GM12878 (cell line): ENCODE data around the gene DPP6. TPM values are rescaled to one million over a fixed set of nuclear protein-coding genes. Genes with fewer than 3 reads are reported as not detected.

Experiments
- ATAC-seq: fragments of 200-7000 bp; cut with Tn5 transposase; 3 replicates; pipeline ENCODE4 v1.9.1; 2020; ENCODE audit warnings: mild to moderate bottlenecking, moderate library complexity
- BruUV-seq: library from RNA; stranded (reverse); fragments of 400-500 nt; replicated peaks from 2 replicates; lab custom pipeline; 2021; lab: Mats Ljungman, UMichigan
- CTCF ChIA-PET: fragments of 300-600 bp; sonication (Branson Sonifier 250); formaldehyde crosslinking; extraction: SDS; loops from one replicate; lab custom pipeline; 2021; ENCODE audit warnings: inconsistent platforms; lab: Yijun Ruan, JAX
- POLR2A ChIA-PET: fragments of 350-600 bp; formaldehyde crosslinking; extraction: SDS; loops from one replicate; lab custom pipeline; 2021; ENCODE audit warnings: inconsistent platforms; lab: Charles Lee
- RAD21 ChIA-PET: fragments of 300-600 bp; sonication (Branson Sonifier 250); formaldehyde crosslinking; loops from one replicate; lab custom pipeline; 2023; ENCODE audit warnings: antibody characterized with exemption; ENCODE audit not compliant: unreplicated experiment; lab: Charles Lee
- SMC1A ChIA-PET: fragments of 300-600 bp; sonication (Branson Sonifier 250); formaldehyde crosslinking; loops from one replicate; lab custom pipeline; 2023; ENCODE audit not compliant: unreplicated experiment, uncharacterized antibody; lab: Charles Lee
- DNase-seq: peaks from one replicate; pipeline ENCODE4 v3.0.0-alpha.2; 2011; ENCODE audit warnings: low read depth, low spot score
- FAIRE-seq: peaks from 3 replicates; lab custom pipeline; 2011; peaks lifted over from hg19 to GRCh38; lab: Jason Lieb, UNC
- H2AFZ ChIP-seq: 2 replicates; pipeline ENCODE4 v1.6.0; 2011; ENCODE audit warnings: low read depth, low read length, control low read depth; ENCODE audit not compliant: control insufficient read depth
- H3K27ac ChIP-seq: 2 replicates; pipeline ENCODE4 v1.5.1; 2011; ENCODE audit warnings: control low read depth; ENCODE audit not compliant: control insufficient read depth, insufficient read depth
- H3K27me3 ChIP-seq, 2 experiments: replicated peaks in 1 of 2; 2 replicates each; pipeline versions ENCODE4 v1.6.0 to v1.6.1; 2011; ENCODE audit warnings: low read length in 1 of 2; ENCODE audit not compliant: control insufficient read depth in 2 of 2, insufficient read depth in 2 of 2
- H3K36me3 ChIP-seq, 2 experiments: 2 replicates each; pipeline ENCODE4 v1.5.1; 2011; ENCODE audit warnings: low read length in 1 of 2; ENCODE audit not compliant: control insufficient read depth in 2 of 2, insufficient read depth in 2 of 2
- H3K4me1 ChIP-seq: 2 replicates; pipeline ENCODE4 v1.6.1; 2011; ENCODE audit warnings: mild to moderate bottlenecking, low read length, moderate library complexity, mixed read lengths; ENCODE audit not compliant: control insufficient read depth, insufficient read depth
- H3K4me2 ChIP-seq: 2 replicates; pipeline ENCODE4 v1.6.0; 2011; ENCODE audit warnings: control low read depth; ENCODE audit not compliant: control insufficient read depth, insufficient read depth
- H3K4me3 ChIP-seq: fragments of 200-600 bp; sonication (generic); 2 replicates; pipeline ENCODE4 v1.5.1; 2016
- H3K79me2 ChIP-seq: 2 replicates; pipeline ENCODE4 v1.6.0; 2011; ENCODE audit warnings: low read length; ENCODE audit not compliant: control insufficient read depth, insufficient read depth
- H3K9ac ChIP-seq: 2 replicates; pipeline ENCODE4 v1.8.0; 2011; ENCODE audit warnings: low read length, control low read depth, mixed read lengths; ENCODE audit not compliant: control insufficient read depth, insufficient read depth
- H3K9me3 ChIP-seq: replicated peaks from 3 replicates; pipeline ENCODE4 v1.5.1; 2011; ENCODE audit warnings: mild to moderate bottlenecking, low read length; ENCODE audit not compliant: control insufficient read depth, insufficient read depth
- H4K20me1 ChIP-seq: 2 replicates; pipeline ENCODE4 v1.6.0; 2011; ENCODE audit not compliant: control insufficient read depth, insufficient read depth
- ETV6 ChIP-seq, 2 experiments: fragments of 450-650 bp in 1 of 2; IDR thresholded peaks in 1 of 2; conservative IDR thresholded peaks in 1 of 2; 2 replicates each; pipeline ENCODE4 v1.6.1; 2014; ENCODE audit warnings: antibody characterized with exemption in 1 of 2, borderline replicate concordance in 1 of 2, low read depth in 1 of 2, mild to moderate bottlenecking in 1 of 2, moderate library complexity in 1 of 2
- SUZ12 ChIP-seq: fragments of 200-600 bp; sonication (generic); IDR thresholded peaks from one replicate; pipeline ENCODE4 v1.6.1; 2018; ENCODE audit warnings: antibody characterized with exemption, mild to moderate bottlenecking; ENCODE audit not compliant: unreplicated experiment
- ZNF384 ChIP-seq: IDR thresholded peaks from 2 replicates; pipeline ENCODE4 v1.6.1; 2012; ENCODE audit warnings: low read depth, mild to moderate bottlenecking, low read length, improper control_type of control experiment, borderline replicate concordance
- WGBS: methylation state at CpG from one replicate; pipeline ENCODE4 v1.1.6; 2016; ENCODE audit warnings: low lambda C conversion rate; ENCODE audit not compliant: insufficient replicate concordance, insufficient coverage; ENCODE audit errors: missing lambda C conversion rate; 5-methylcytosine and 5-hydroxymethylcytosine counted together
- in situ Hi-C: fragments of 300-500 bp; cut with MboI; formaldehyde crosslinking; loops from 9 replicates; pipeline ENCODE4 v1.14.3; 2018; ENCODE audit warnings: mixed read lengths
- intact Hi-C: fragments of 100-400 bp; cut with micrococcal nuclease; formaldehyde crosslinking; loops from one replicate; pipeline ENCODE4 v1.14.2; 2022; ENCODE audit not compliant: unreplicated experiment
- polyA plus RNA-seq, 11 experiments: library from polyadenylated mRNA; depleted of rRNA in 4 of 11; unstranded in 6 of 11; stranded (reverse) in 5 of 11; fragments of >200 nt; fragmentation: Nextera tagmentation in 4 of 11; fragmentation: Illumina TruSeq in 1 of 11; extraction: Ambion mirVana in 4 of 11; extraction: Trizol in 1 of 11; gene quantifications; 1 replicate in 1 of 11; 2 replicates in 10 of 11; pipeline versions ENCODE4 v1.2.1 to v1.2.3, GENCODE V29; 2011 to 2016; ENCODE audit warnings: inconsistent platforms in 2 of 11, missing spikeins in 2 of 11, low read depth in 1 of 11
- total RNA-seq, 4 experiments: library from RNA; depleted of rRNA in 3 of 4; stranded (reverse); fragments of >200 nt in 3 of 4; fragmentation: Illumina TruSeq in 1 of 4; extraction: Trizol in 1 of 4; gene quantifications; 2 replicates each; pipeline versions ENCODE4 v1.2.1 to v1.2.3, GENCODE V29; 2013 to 2021
- TF ChIP-seq, protein P1 (sequence below): IDR thresholded peaks from 2 replicates; pipeline ENCODE4 v1.6.1; 2011; ENCODE audit warnings: low read depth, low read length, improper control_type of control experiment, borderline replicate concordance

Gene DPP6
- total and polyA plus RNA-seq, 10 of the 15 experiments (the other 5 are each of a cell fraction or from before 2014, with no cell fraction given), result not detected

DNA sequence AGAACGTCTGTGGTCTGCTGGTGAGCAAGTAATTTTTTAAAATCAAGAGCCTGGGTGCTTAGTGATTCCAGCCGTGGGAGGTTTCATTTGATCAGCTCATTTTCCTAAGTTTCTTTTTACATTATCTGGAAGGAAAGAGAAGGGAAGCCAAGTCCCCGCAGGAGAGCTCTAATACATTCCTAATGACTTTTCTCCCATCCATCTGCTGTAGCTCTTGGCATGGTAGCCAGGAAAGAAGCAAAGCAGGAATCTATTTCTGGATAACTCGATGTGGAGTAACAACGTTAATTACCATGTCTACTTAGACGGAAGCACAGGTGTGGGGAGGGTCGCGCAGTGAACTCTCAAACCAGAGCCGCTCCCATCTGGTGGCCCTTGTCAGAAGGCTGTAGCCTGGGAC is 828.8 kb downstream of the DPP6 start:
- Histone ChIP-seq H3K9me3 (no peaks in the 10 kb centered on the region; the same call in 2 of the 3 replicates), H4K20me1 (no peaks in the 10 kb centered on the region), H2AFZ (no peak overlapping the region), H3K9ac (no peak overlapping the region), H3K79me2 (no peaks in the 10 kb centered on the region), H3K27ac (no peak overlapping the region), H3K4me1 (no peaks in the 10 kb centered on the region)
- RAD21 ChIA-PET, result no interaction called here
- ATAC-seq (no peak), FAIRE-seq (no peak), DNase-seq (no peak)
- SMC1A ChIA-PET, result no interaction called here
- CTCF ChIA-PET, result no interaction called here
- POLR2A ChIA-PET, result no interaction called here
- in situ Hi-C loops, result no loop called here
- no peak for TF ChIP-seq ETV6 (conservative IDR thresholded peaks at IDR 0.05 in 1 of 2, IDR thresholded peaks at IDR 0.05 in 1 of 2; ENCODE audit: borderline replicate concordance in 1 of 2, low read depth in 1 of 2)
- TF ChIP-seq, all 136 proteins: peak for 0
- no peaks in the 10 kb centered on the region for H3K36me3 ChIP-seq
- WGBS, result 72% methylated on average over 9 of the region's 9 CpGs
- intact Hi-C loops, result no loop called here
- no peak overlapping the region for H3K4me2 ChIP-seq
- no peaks in the 10 kb centered on the region; a peak in 1 of 4 replicates for H3K27me3 ChIP-seq
- H3K4me3 ChIP-seq, result no peak overlapping the region
- no TSS peak for BruUV-seq

DNA sequence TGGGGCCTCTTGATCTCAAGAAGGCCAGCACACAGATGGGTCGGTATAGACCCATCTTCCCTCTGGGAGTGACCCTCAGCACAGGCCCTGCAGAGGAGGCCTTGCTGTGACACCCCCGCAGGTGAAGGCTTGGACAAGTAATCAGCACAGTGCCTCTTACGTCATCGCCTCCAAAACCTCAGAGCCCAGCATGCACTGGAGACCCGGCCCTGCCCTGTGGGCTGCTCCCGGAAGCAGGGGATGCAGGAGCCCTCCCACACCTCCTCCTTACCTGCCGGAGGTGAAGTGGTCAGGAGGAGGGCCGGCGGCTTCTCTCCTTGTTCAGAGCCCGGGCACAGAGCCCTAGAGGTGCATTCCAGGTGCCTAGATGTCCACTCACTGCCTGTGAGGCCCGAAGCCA is 829.3 kb downstream of the DPP6 start:
- H3K36me3 ChIP-seq, result no peaks in the 10 kb centered on the region
- ATAC-seq, result no peak
- TF ChIP-seq SUZ12 (no peak), ZNF384 (no peak)
- TF ChIP-seq, protein P1, sequence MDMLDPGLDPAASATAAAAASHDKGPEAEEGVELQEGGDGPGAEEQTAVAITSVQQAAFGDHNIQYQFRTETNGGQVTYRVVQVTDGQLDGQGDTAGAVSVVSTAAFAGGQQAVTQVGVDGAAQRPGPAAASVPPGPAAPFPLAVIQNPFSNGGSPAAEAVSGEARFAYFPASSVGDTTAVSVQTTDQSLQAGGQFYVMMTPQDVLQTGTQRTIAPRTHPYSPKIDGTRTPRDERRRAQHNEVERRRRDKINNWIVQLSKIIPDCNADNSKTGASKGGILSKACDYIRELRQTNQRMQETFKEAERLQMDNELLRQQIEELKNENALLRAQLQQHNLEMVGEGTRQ, result no peak
- no peak overlapping the region for H3K9ac ChIP-seq
- no peak overlapping the region for H3K4me2 ChIP-seq
- H3K27me3 ChIP-seq, result no peaks in the 10 kb centered on the region; a peak in 1 of 4 replicates
- H2AFZ ChIP-seq, result no peak overlapping the region
- SMC1A ChIA-PET, result no interaction called here
- H3K9me3 ChIP-seq, result no peaks in the 10 kb centered on the region; the same call in 2 of the 3 replicates
- H3K27ac ChIP-seq, result no peak overlapping the region
- POLR2A ChIA-PET, result interaction anchor here (0.6 kb wide), 1 partner anchor 79 kb away, joined by 3 read pairs; no protein-coding TSS in a partner anchor
- H3K4me3 ChIP-seq, result no peak overlapping the region
- WGBS, result 38% methylated on average over 11 of the region's 11 CpGs
- BruUV-seq, result no TSS peak
- in situ Hi-C loops, result no loop called here
- H3K4me1 ChIP-seq, result no peaks in the 10 kb centered on the region
- CTCF ChIA-PET, result no interaction called here
- H4K20me1 ChIP-seq, result no peaks in the 10 kb centered on the region
- RAD21 ChIA-PET, result no interaction called here
- no peak for DNase-seq
- H3K79me2 ChIP-seq, result no peaks in the 10 kb centered on the region
- intact Hi-C loops, result no loop called here
- no peak for FAIRE-seq
